ENCODE data around the gene S100A14. TPM values are rescaled to one million over a fixed set of nuclear protein-coding genes. Genes with fewer than 3 reads are reported as not detected.
"Not testable (repeated sequence)": the region's sequence is repeated elsewhere in the genome, so short reads cannot be mapped to it uniquely, and the experiment has no call there.

Gene S100A14
- total RNA-seq, 3 donors from 2014 or later: 122 to 361 (median 325) TPM

DNA sequence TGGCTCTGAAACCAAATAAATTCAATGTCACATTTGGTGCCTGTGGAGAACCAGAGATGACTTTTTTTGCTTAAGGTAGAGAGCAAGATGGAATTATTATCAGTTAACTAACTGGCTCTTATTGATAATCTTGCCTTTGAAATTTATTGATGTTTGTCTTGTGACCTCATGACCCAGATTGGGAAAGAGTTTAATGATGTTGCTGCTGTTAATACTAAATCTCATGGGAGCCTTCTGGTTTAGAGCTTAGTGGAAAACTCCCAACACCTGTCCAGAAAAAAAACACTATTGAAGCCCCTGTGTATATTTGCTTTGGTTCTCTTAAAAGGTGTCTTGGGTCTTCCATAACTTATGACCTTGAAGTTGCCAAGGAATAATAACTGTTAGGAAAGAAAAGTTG, 27.7 kb upstream of the S100A14 start:
- ATAC-seq (no peak), DNase-seq (no peak)
- no peak overlapping the region for H3K4me3 ChIP-seq
- no peaks in the 10 kb centered on the region for H3K4me1 ChIP-seq (ENCODE audit: low read depth)
- TF ChIP-seq, protein P1, sequence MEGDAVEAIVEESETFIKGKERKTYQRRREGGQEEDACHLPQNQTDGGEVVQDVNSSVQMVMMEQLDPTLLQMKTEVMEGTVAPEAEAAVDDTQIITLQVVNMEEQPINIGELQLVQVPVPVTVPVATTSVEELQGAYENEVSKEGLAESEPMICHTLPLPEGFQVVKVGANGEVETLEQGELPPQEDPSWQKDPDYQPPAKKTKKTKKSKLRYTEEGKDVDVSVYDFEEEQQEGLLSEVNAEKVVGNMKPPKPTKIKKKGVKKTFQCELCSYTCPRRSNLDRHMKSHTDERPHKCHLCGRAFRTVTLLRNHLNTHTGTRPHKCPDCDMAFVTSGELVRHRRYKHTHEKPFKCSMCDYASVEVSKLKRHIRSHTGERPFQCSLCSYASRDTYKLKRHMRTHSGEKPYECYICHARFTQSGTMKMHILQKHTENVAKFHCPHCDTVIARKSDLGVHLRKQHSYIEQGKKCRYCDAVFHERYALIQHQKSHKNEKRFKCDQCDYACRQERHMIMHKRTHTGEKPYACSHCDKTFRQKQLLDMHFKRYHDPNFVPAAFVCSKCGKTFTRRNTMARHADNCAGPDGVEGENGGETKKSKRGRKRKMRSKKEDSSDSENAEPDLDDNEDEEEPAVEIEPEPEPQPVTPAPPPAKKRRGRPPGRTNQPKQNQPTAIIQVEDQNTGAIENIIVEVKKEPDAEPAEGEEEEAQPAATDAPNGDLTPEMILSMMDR (IDR thresholded peaks at IDR 0.05): no peak
- intact Hi-C loops (cut with DNase I, micrococcal nuclease): no loop called here
- H3K9me3 ChIP-seq: no peaks in the 10 kb centered on the region
- peaks cover 13% of the 10 kb centered on the region for H3K36me3 ChIP-seq (ENCODE audit: low read depth)

DNA sequence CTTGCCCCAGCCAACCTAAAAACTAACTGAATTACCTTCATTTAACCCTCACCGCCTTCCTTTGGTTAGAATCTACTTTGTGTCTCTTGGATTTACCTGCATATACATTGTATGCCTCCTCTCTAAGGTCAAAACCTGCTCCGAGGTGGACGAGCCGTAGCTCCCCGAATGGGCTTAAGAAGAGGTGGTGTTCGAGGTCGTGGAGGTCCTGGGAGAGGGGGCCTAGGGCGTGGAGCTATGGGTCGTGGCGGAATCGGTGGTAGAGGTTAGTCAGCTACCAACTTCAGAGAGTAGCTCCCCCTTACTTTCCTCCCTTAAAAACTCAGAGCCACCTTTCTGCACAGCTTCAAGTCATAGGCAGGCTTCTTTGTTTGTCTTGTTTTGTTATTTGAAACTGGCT, 27.0 kb upstream of the S100A14 start:
- intact Hi-C loops (cut with DNase I, micrococcal nuclease): no loop called here
- no peak for ATAC-seq
- H3K4me1 ChIP-seq (ENCODE audit: low read depth): no peaks in the 10 kb centered on the region

DNA sequence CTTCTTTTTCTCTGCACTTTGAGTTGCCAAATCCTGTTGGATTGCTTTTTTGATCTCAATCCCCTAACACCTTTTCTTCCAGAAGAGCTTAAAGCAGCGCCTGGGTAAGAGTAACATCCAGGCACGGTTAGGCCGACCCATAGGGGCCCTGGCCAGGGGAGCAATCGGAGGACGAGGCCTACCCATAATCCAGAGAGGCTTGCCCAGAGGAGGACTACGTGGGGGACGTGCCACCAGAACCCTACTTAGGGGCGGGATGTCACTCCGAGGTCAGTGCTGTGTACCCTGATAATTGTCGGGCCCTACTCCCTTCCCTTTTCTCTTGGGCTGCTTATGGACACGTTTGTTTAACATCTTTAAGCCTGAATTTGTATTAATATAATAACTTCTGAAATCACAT, 26.0 kb upstream of the S100A14 start:
- TF ChIP-seq, protein P1 (IDR thresholded peaks at IDR 0.05): no peak
- Histone ChIP-seq H3K9me3 (no peaks in the 10 kb centered on the region), H3K36me3 (ENCODE audit: low read depth) (peaks cover 14% of the 10 kb centered on the region), H3K4me1 (ENCODE audit: low read depth) (no peaks in the 10 kb centered on the region), H3K4me3 (no peak overlapping the region)
- ATAC-seq (no peak), DNase-seq (no peak)
- intact Hi-C loops (cut with DNase I, micrococcal nuclease): no loop called here

More for the DNA sequence above, 27.0 kb upstream of the S100A14 start:
- Histone ChIP-seq H3K36me3 (ENCODE audit: low read depth) (peaks cover 13% of the 10 kb centered on the region), H3K9me3 (no peaks in the 10 kb centered on the region), H3K4me3 (no peak overlapping the region)
- DNase-seq: no peak
- TF ChIP-seq, protein P1 (IDR thresholded peaks at IDR 0.05): no peak

DNA sequence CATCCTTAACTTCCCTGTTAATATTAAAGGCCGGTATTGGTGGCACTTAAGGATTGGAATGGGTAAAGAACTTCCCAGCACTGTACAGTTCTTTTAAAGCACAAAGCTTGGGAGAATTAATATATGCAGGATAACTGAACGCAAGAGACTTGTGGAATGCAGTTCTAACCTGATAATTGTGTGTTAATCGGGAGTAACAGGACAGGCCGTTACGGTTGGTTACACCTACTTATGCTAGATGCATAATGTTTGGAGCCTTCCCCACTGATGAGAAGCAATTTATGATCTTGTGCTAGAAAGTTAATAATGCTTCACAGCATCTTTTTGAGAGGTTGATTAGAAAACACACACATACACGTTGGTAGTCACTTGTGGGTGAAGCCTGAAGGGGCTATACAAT, 24.7 kb upstream of the S100A14 start:
- Histone ChIP-seq H3K4me1 (ENCODE audit: low read depth) (no peaks in the 10 kb centered on the region), H3K36me3 (ENCODE audit: low read depth) (peaks cover 23% of the 10 kb centered on the region), H3K9me3 (no peaks in the 10 kb centered on the region), H3K4me3 (no peak overlapping the region)
- intact Hi-C loops (cut with DNase I, micrococcal nuclease): no loop called here
- DNase-seq (no peak), ATAC-seq (no peak)
- TF ChIP-seq, protein P1 (IDR thresholded peaks at IDR 0.05): no peak

DNA sequence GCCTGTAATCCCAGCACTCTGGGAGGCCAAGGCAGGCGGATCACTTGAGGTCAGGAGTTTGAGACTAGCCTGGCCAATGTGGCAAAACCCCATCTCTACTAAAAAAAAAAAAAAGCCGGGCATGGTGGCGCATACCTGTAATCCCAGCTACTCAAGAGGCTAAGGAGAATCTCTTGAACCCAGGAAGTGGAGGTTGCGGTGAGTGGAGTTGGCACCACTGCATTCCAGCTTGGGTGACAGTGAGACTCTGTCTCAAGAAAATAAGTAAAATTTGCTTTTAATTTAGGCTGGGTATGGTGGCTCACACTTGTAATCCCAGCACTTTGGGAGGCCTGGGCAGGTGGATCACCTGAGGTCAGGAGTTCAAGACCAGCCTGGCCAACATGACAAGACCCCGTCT, 24.1 kb upstream of the S100A14 start:
- H3K9me3 ChIP-seq; intact Hi-C loops (cut with DNase I, micrococcal nuclease); ATAC-seq; H3K4me1 ChIP-seq (ENCODE audit: low read depth); H3K4me3 ChIP-seq; DNase-seq: not testable (repeated sequence)
- peaks cover 23% of the 10 kb centered on the region for H3K36me3 ChIP-seq (ENCODE audit: low read depth)

DNA sequence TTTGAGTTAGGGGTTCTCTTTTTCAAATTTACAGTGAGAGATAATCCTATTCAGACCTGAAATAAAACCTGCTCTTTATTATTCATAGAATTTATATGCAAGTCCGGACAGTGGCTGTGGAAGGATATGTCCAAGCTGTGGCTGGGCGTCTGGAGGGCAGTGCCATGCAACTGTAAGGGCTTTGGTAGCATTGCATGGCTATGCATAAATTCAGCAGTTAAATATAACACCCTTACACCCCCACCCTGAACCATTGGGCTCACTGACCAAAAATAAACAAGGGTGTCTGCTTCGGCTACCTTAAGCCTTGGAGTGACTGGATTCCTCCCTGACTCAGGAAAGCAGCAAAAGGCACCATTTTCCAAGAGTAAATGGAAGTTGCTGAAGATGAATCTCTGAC, 23.2 kb upstream of the S100A14 start:
- peaks cover 23% of the 10 kb centered on the region for H3K36me3 ChIP-seq (ENCODE audit: low read depth)

More for the DNA sequence above, 23.2 kb upstream of the S100A14 start:
- no peak overlapping the region for H3K4me3 ChIP-seq
- no peak for ATAC-seq
- intact Hi-C loops (cut with DNase I, micrococcal nuclease): no loop called here
- H3K4me1 ChIP-seq (ENCODE audit: low read depth): peaks cover 4% of the 10 kb centered on the region
- DNase-seq: no peak
- H3K9me3 ChIP-seq: no peaks in the 10 kb centered on the region
- TF ChIP-seq, protein P1 (IDR thresholded peaks at IDR 0.05): no peak
